ENCODE data around the gene TMEM117.

TMEM117 gene

DNA sequence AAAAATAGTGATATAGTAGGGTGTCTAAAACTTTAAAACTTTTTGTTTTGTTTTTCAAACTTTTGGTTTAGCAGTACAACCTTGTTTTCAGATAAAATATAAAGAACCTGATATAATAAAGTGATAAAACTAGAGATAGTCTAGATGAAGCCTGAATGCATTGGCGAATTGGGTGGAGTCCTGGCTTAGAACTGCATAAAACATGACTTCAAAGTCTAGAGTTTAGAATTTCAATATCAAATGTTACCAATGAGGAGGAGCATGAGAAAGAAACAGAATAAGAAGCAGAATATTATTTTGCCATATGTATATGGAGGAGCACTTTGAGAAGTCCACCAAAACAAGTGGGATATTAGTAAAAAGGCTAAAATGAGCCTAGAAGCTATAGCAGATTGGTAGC, 263.6 kb downstream of the TMEM117 start:
- Mint-ChIP-seq H3K9me3 (peaks cover 3 to 13% of the 10 kb centered on the region in 2 donors), H3K27me3 (no peaks in the 10 kb centered on the region), H3K4me3 (no peak overlapping the region), H3K4me1 (ENCODE audit: low read depth in 2 of 2) (no peaks in the 10 kb centered on the region), H3K27ac (no peak overlapping the region), H3K36me3 (ENCODE audit: insufficient read depth) (no peaks in the 10 kb centered on the region)
- no peak for ATAC-seq (replicated peaks)
- no peak for DNase-seq

DNA sequence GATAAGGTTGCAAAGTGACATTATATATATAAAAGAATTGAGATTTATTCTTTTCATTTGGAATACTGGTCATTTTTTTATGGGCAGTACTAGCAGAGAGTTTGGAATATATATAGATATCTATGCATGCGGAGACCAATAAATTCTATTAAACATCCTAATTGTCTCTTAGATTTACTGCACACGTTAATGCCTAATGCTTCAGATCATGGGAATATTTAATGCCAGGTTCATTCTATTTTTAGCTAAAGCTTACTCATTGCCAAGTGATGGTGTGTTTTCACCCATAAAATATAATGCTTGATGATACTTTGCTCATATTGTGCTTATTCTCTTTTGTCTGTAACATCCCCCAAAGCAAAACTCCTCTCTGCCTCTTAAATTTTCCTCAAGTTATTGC, 264.4 kb downstream of the TMEM117 start:
- ATAC-seq (replicated peaks) (no peak), DNase-seq (no peak)
- Mint-ChIP-seq H3K4me3 (no peak overlapping the region), H3K9me3 (peaks cover 2 to 10% of the 10 kb centered on the region in 2 donors), H3K27me3 (no peaks in the 10 kb centered on the region), H3K27ac (no peak overlapping the region), H3K4me1 (ENCODE audit: low read depth in 2 of 2) (no peaks in the 10 kb centered on the region), H3K36me3 (ENCODE audit: insufficient read depth) (no peaks in the 10 kb centered on the region)

- H3K27me3 Mint-ChIP-seq = no peaks in the 10 kb centered on the region
These were observed 265.6 kb downstream of the TMEM117 start for GRCh38 chr12:44101475-44101874.

GRCh38 chr12:44114906-44115305, 279.0 kb downstream of the TMEM117 start:
- DNase-seq = no peak
- Mint-ChIP-seq H3K27ac (no peak overlapping the region), H3K4me1 (ENCODE audit: low read depth in 2 of 2) (no peaks in the 10 kb centered on the region), H3K27me3 (no peaks in the 10 kb centered on the region), H3K9me3 (peaks cover 2 to 5% of the 10 kb centered on the region in 2 donors), H3K36me3 (ENCODE audit: insufficient read depth) (no peaks in the 10 kb centered on the region), H3K4me3 (no peak overlapping the region)
- no peak for ATAC-seq (replicated peaks)

More at GRCh38 chr12:44101475-44101874, 265.6 kb downstream of the TMEM117 start:
- DNase-seq (no peak), ATAC-seq (replicated peaks) (no peak)
- H3K27ac Mint-ChIP-seq = no peak overlapping the region
- H3K4me3 Mint-ChIP-seq = no peak overlapping the region
- no peaks in the 10 kb centered on the region for H3K4me1 Mint-ChIP-seq (ENCODE audit: low read depth in 2 of 2)
- H3K36me3 Mint-ChIP-seq (ENCODE audit: insufficient read depth) = no peaks in the 10 kb centered on the region
- peaks cover 0 to 6% of the 10 kb centered on the region in 2 donors for H3K9me3 Mint-ChIP-seq

GRCh38 chr12:44117337-44117736, 281.5 kb downstream of the TMEM117 start:
- Mint-ChIP-seq H3K4me3 (no peak overlapping the region), H3K4me1 (ENCODE audit: low read depth in 2 of 2) (no peaks in the 10 kb centered on the region), H3K27me3 (no peaks in the 10 kb centered on the region), H3K27ac (no peak overlapping the region), H3K36me3 (ENCODE audit: insufficient read depth) (no peaks in the 10 kb centered on the region), H3K9me3 (peaks cover 6 to 7% of the 10 kb centered on the region in 2 donors)
- ATAC-seq (replicated peaks) = no peak
- no peak for DNase-seq

- Mint-ChIP-seq H3K27ac (no peak overlapping the region), H3K36me3 (ENCODE audit: insufficient read depth) (no peaks in the 10 kb centered on the region), H3K4me1 (ENCODE audit: low read depth in 2 of 2) (no peaks in the 10 kb centered on the region), H3K9me3 (peaks cover 6 to 7% of the 10 kb centered on the region in 2 donors), H3K27me3 (no peaks in the 10 kb centered on the region), H3K4me3 (no peak overlapping the region)
- ATAC-seq (replicated peaks) = no peak
- no peak for DNase-seq
These were observed 283.1 kb downstream of the TMEM117 start for GRCh38 chr12:44118946-44119345.

DNA sequence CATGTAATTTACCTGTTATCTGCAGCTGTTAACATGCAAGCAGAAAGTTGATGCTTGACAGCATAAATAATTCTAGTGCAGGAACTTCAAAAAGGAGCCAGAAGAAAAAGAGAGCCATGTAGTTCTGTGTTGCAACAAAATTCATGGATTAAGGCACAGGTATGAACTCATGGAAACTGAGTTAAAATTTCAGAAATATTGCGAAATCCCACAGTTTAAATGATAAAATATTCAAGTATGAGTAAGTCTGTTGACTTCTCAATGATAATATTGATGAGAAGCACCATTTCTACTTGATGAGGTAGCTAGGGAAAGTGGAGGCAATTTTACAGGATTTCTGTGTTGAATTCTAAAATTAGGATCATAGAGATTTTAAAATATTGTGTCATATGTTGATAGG, 290.9 kb downstream of the TMEM117 start:
- ATAC-seq (replicated peaks) (no peak), DNase-seq (no peak)
- Mint-ChIP-seq H3K4me1 (ENCODE audit: low read depth in 2 of 2) (peaks cover 4 to 6% of the 10 kb centered on the region in 2 donors), H3K36me3 (ENCODE audit: insufficient read depth) (no peaks in the 10 kb centered on the region), H3K27ac (no peak overlapping the region), H3K27me3 (no peaks in the 10 kb centered on the region), H3K4me3 (no peak overlapping the region), H3K9me3 (peaks cover 0 to 2% of the 10 kb centered on the region in 2 donors)

DNA sequence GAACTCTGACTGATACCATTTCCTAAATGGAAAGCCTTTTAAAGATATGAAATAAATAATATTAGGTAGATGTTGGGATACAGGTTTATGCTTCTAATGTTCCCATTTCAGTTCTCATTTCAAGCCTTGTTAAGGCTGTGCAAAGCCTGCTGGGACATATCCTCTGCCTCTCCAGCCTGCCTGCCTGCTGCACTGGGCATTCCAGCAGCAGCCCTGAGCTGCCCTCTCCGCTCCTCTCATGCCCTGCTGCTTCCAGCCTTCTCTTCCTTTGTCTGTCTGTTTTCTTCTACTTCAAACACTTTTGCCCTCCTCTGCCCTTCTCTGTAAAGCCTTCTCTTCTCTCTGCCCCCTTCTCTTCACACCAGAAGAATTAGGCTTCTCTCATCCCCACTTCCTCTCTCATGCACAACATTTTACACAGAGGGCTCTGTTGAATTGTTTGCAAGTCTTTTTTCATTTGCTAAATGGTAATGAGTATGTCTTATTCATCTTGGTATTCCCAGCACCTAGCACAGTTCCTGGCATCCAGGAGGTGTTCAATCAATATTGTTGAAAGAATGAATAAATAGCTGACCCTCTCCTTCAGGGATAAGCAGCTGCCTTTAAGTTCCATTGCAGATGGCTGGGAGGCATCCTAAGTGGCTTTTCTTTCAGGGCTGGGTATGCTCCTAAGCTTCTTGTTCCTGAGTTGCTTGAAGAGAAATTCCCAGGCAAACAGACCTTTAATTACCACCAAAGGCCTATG, 292.3 kb downstream of the TMEM117 start:
- H3K9me3 Mint-ChIP-seq = peaks cover 3 to 5% of the 10 kb centered on the region in 2 donors
- ATAC-seq (replicated peaks) = no peak
- H3K4me3 Mint-ChIP-seq = no peak overlapping the region
- H3K27ac Mint-ChIP-seq = no peak overlapping the region
- no peaks in the 10 kb centered on the region for H3K36me3 Mint-ChIP-seq (ENCODE audit: insufficient read depth)
- H3K4me1 Mint-ChIP-seq (ENCODE audit: low read depth in 2 of 2) = peaks cover 4 to 6% of the 10 kb centered on the region in 2 donors
- H3K27me3 Mint-ChIP-seq = no peaks in the 10 kb centered on the region
- DNase-seq = no peak

DNA sequence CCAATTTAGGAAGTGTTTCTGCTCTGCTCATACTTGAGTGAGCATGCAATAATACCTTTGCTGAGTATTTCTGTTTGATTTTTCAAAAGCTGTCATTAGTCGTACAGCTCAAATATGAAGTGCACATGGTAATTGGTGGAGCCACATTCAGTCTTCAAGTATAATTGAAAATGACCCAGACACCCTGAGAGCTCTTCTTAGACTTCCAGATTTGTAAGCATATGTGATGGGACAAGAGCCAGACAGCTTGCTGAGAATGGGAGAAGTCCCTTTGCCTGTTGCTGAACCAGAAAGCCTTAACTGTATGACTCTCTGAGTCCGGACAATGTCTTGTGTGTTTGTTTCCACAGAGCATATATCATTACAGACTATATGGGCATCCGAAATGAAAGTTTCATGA, 307.3 kb downstream of the TMEM117 start:
- no peaks in the 10 kb centered on the region for H3K4me1 Mint-ChIP-seq (ENCODE audit: low read depth in 2 of 2)
- peaks cover 3% of the 10 kb centered on the region for H3K36me3 Mint-ChIP-seq (ENCODE audit: insufficient read depth)
- no peak overlapping the region for H3K4me3 Mint-ChIP-seq
- no peaks in the 10 kb centered on the region for H3K9me3 Mint-ChIP-seq
- DNase-seq (no peak), ATAC-seq (replicated peaks) (no peak)
- no peaks in the 10 kb centered on the region for H3K27me3 Mint-ChIP-seq
- H3K27ac Mint-ChIP-seq = no peak overlapping the region

GRCh38 chr12:44148936-44149335, 313.1 kb downstream of the TMEM117 start:
- no peak for ATAC-seq (replicated peaks)
- Mint-ChIP-seq H3K27me3 (no peaks in the 10 kb centered on the region), H3K4me1 (ENCODE audit: low read depth in 2 of 2) (no peaks in the 10 kb centered on the region), H3K4me3 (no peak overlapping the region), H3K9me3 (no peaks in the 10 kb centered on the region), H3K27ac (no peak overlapping the region), H3K36me3 (ENCODE audit: insufficient read depth) (no peaks in the 10 kb centered on the region)
- no peak for DNase-seq

- H3K4me1 Mint-ChIP-seq (ENCODE audit: low read depth in 2 of 2) = no peaks in the 10 kb centered on the region
- no peak overlapping the region for H3K4me3 Mint-ChIP-seq
- no peaks in the 10 kb centered on the region for H3K36me3 Mint-ChIP-seq (ENCODE audit: insufficient read depth)
- no peaks in the 10 kb centered on the region for H3K9me3 Mint-ChIP-seq
- H3K27me3 Mint-ChIP-seq = no peaks in the 10 kb centered on the region
- DNase-seq (no peak), ATAC-seq (replicated peaks) (no peak)
- H3K27ac Mint-ChIP-seq = no peak overlapping the region
These were observed 318.2 kb downstream of the TMEM117 start for GRCh38 chr12:44154128-44154527.

- Mint-ChIP-seq H3K27me3 (no peaks in the 10 kb centered on the region), H3K36me3 (ENCODE audit: insufficient read depth) (no peaks in the 10 kb centered on the region), H3K4me3 (no peak overlapping the region), H3K9me3 (no peaks in the 10 kb centered on the region), H3K27ac (no peak overlapping the region), H3K4me1 (ENCODE audit: low read depth in 2 of 2) (no peaks in the 10 kb centered on the region)
- no peak for DNase-seq
- no peak for ATAC-seq (replicated peaks)
These were observed 319.5 kb downstream of the TMEM117 start for GRCh38 chr12:44155358-44155757.

GRCh38 chr12:44157359-44157758, 321.5 kb downstream of the TMEM117 start:
- DNase-seq = no peak
- Mint-ChIP-seq H3K27ac (no peak overlapping the region), H3K4me3 (no peak overlapping the region), H3K27me3 (no peaks in the 10 kb centered on the region), H3K36me3 (ENCODE audit: insufficient read depth) (no peaks in the 10 kb centered on the region), H3K4me1 (ENCODE audit: low read depth in 2 of 2) (no peaks in the 10 kb centered on the region), H3K9me3 (no peaks in the 10 kb centered on the region)
- no peak for ATAC-seq (replicated peaks)

DNA sequence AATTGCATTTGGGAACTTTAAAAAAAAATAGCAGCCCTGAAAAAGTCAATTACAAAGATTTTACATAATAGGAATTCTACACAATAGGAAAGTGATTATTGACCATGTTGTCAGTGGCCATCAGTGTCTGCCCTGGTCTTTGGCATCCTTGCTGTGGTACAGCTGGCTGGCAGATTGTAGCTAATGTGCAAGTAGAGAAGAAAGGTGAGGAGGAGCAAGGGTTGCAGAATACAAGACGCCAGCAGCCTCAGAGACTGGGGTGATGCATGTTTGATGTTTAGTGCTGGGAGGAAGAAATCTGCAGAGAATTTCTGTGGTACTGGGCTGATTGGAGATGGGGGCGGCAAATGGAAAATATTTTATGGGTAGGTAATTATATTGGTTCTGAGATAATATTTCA, 322.9 kb downstream of the TMEM117 start:
- no peak for DNase-seq
- Mint-ChIP-seq H3K27ac (no peak overlapping the region), H3K4me3 (no peak overlapping the region), H3K4me1 (ENCODE audit: low read depth in 2 of 2) (no peaks in the 10 kb centered on the region), H3K36me3 (ENCODE audit: insufficient read depth) (no peaks in the 10 kb centered on the region), H3K27me3 (no peaks in the 10 kb centered on the region), H3K9me3 (no peaks in the 10 kb centered on the region)
- ATAC-seq (replicated peaks) = no peak

All from effector memory CD8-positive, alpha-beta T cell (primary cell).